GM12872 (cell line): ENCODE results near the gene SLC25A41.

Experiments used
- TF ChIP-seq, protein P1 (sequence below): IDR thresholded peaks from 3 replicates; pipeline ENCODE4 v1.5.1; 2011; ENCODE audit warnings: low read depth, mild to moderate bottlenecking, low read length, moderate library complexity; ENCODE audit not compliant: insufficient read depth

The SLC25A41 gene

DNA sequence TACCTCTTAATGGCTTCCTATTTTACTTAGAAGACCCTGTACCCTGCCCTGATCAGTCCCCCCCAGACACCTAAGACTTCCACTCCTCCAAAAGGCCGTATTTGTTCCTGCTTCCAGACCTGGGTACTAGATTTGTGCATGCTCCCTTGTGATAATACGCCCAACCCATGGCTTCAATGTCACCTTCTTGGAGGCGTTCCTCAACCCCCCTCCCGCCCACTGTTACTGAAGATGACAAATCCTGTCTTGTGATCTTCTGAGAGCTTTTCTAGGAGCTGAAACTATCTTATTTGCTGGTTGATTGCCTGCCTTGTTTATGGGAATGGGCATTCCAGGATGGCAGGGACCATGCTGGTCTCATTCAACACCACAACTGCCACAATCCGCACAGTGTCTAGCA lies 16.6 kb upstream of the SLC25A41 start:
- TF ChIP-seq, protein P1, sequence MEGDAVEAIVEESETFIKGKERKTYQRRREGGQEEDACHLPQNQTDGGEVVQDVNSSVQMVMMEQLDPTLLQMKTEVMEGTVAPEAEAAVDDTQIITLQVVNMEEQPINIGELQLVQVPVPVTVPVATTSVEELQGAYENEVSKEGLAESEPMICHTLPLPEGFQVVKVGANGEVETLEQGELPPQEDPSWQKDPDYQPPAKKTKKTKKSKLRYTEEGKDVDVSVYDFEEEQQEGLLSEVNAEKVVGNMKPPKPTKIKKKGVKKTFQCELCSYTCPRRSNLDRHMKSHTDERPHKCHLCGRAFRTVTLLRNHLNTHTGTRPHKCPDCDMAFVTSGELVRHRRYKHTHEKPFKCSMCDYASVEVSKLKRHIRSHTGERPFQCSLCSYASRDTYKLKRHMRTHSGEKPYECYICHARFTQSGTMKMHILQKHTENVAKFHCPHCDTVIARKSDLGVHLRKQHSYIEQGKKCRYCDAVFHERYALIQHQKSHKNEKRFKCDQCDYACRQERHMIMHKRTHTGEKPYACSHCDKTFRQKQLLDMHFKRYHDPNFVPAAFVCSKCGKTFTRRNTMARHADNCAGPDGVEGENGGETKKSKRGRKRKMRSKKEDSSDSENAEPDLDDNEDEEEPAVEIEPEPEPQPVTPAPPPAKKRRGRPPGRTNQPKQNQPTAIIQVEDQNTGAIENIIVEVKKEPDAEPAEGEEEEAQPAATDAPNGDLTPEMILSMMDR = no peak

DNA sequence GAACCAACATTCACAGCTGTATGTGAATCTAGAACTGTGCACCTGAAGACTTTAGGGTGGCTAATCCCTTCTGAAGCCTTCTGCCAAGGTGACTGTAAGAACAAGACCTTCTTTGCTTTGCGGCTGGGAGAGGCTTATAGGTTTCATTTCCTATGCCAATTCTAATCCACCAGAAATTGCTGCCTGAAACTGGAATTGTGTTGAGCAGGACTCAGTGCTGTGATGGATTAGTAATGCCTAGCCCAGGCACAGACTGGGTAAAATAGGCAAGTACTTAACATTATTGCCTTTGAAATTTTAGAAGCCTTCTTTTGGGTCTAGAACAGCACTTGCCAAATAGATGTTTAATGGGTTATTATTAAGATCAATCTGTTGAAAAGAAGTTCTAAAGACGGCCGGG lies 14.5 kb upstream of the SLC25A41 start:
- TF ChIP-seq, protein P1 = no peak

DNA sequence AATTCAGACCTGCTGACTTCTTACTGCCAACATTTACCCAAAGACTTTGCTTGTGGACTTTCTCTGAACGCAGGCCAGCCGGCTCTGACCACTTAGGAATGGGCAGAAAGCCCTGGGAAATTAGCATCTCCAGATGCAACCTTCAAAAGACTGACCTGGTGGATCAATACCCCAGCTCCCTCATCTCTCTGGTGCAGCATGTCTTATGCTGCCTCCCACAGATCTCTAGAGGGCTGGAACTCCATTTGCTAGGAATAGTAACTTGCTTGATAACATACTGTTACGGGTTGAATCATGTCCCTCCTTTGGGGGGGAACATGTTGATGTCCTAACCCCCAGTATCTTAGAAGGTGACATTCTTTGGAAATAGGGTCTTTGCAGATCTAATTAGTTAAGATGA lies 12.9 kb upstream of the SLC25A41 start:
- TF ChIP-seq, protein P1 = no peak

DNA sequence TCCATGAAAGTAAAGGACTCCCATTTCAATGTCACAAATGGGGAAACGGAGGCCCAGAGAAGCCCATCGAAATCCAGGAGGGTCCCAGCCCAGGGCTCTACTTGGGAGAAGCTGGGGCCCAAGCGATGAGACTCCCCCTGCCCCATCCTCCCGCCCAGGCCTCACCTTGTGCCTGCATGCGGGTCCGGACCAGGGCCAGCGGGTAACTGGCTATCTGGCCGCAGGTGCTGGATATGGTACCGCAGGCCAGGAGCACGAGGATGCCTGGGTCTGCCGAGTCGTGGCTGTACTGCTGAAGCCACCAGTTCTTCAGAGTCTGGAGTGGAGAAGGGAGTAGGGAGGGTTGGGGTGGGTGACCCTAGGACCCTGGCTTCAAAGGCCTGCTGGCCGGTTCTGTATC lies 10.4 kb upstream of the SLC25A41 start:
- TF ChIP-seq, protein P1 = no peak

DNA sequence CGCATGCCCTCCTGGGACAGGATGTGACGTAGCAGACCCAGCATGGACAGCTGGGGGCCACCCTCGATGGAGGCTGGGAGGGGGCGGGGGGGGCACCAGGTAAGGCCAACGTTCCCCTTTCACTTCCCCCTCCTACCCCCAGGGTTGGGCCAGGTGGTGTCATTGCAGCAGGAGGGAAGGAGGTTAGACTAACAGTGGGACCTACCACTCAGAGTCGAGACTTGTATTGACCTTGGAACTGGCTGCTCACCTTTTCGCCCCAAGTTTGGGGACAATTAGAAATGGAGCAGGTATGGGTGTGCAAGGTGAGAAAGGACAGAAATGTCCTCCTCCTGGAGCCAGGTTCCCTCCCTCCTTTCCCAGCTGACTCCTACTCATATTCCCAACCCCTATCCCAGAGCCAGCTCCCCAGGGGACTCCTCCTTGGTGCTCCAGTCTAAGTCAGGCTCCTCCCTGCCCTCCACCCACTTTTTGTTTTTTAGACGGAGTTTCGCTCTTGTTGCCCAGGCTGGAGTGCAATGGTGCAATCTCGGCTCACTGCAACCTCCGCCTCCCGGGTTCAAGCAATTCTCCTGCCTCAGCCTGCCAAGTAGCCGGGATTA lies 8.6 kb upstream of the SLC25A41 start:
- TF ChIP-seq, protein P1 = no peak

- TF ChIP-seq, protein P1 = no peak
Measured at GRCh38 chr19:6440905-6441304, 7.3 kb upstream of the SLC25A41 start.

DNA sequence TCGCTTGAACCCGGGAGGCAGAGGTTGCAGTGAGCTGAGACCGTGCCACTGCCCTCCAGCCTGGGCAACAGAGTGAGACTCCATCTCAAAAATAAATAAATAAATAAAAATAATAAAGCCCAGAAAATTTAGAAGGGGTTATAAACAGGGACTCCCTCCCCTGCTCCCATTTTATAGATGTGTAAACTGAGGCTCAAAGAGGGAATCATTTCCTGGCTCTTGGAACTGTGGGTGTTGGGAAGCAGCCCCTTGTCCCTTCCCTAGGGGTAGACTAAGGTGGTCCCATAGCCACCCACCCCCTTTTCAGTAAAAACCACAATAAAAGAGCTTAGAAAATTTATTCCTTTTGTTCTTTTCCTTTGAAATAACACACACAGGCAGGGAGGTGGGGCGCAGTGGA lies 6.2 kb upstream of the SLC25A41 start:
- TF ChIP-seq, protein P1 = no peak
